Esophagus muscularis mucosa (tissue), 4 donors: ENCODE measurements around the gene TENM3. TPM values are rescaled to one million over a fixed set of nuclear protein-coding genes. Genes with fewer than 3 reads are reported as not detected.

Source experiments
- DNase-seq: peaks from one replicate; pipeline ENCODE4 v3.0.0-alpha.2; 2017; ENCODE audit errors: extremely low spot score
- H3K27ac ChIP-seq, 4 donors: fragments of 200-600 bp; sonication (generic); replicated peaks in 1 of 4; 1 replicate in 3 of 4; 2 replicates in 1 of 4; pipeline ENCODE4 v1.5.1; 2016 to 2019; ENCODE audit warnings: mild to moderate bottlenecking in 1 of 4
- H3K27me3 ChIP-seq, 4 donors: fragments of 200-600 bp; sonication (generic); one replicate each; pipeline versions ENCODE4 v1.5.1 to v1.6.0; 2016 to 2019
- H3K36me3 ChIP-seq, 4 donors: fragments of 200-600 bp; sonication (generic); one replicate each; pipeline ENCODE4 v1.5.1; 2016 to 2019
- H3K4me1 ChIP-seq, 4 donors: fragments of 200-600 bp; sonication (generic); one replicate each; pipeline ENCODE4 v1.5.1; 2016 to 2019
- H3K4me3 ChIP-seq, 4 donors: fragments of 200-600 bp; sonication (generic); 1 replicate in 2 of 4; 2 replicates in 2 of 4; pipeline ENCODE4 v1.5.1; 2016 to 2019; ENCODE audit warnings: mild to moderate bottlenecking in 4 of 4, moderate library complexity in 1 of 4
- H3K9me3 ChIP-seq, 4 donors: fragments of 200-600 bp; sonication (generic); 1 replicate in 3 of 4; 2 replicates in 1 of 4; pipeline ENCODE4 v1.5.1; 2016 to 2019
- EP300 ChIP-seq: sonication (generic); formaldehyde crosslinking; IDR thresholded peaks from one replicate; pipeline ENCODE4 v1.6.1; 2017; ENCODE audit warnings: antibody characterized with exemption
- POLR2A ChIP-seq: fragments of 450-650 bp; IDR thresholded peaks from one replicate; pipeline ENCODE4 v1.6.1; 2017; ENCODE audit warnings: antibody characterized with exemption, moderate library complexity, mild to moderate bottlenecking, low read depth
- POLR2AphosphoS5 ChIP-seq, 2 donors: sonication (generic); formaldehyde crosslinking; IDR thresholded peaks; one replicate each; pipeline ENCODE4 v1.6.1; 2017; ENCODE audit warnings: antibody characterized with exemption in 2 of 2
- WGBS: methylation state at CpG from one replicate; pipeline ENCODE4 v1.1.5; 2018; 5-methylcytosine and 5-hydroxymethylcytosine counted together
- intact Hi-C: fragments of 100-400 bp; cut with DNase I; formaldehyde crosslinking; loops from one replicate; pipeline ENCODE4 v1.15.1; 2023
- total RNA-seq, 4 donors: library from RNA; depleted of rRNA; stranded (reverse); fragments of >200 nt; gene quantifications; one replicate each; pipeline versions ENCODE4 v1.1.0 to v1.2.1, GENCODE V29; 2016
- TF ChIP-seq, protein P1 (sequence below), 3 experiments: fragments of 200-600 bp in 2 of 3; fragments of 450-650 bp in 1 of 3; sonication (generic) in 2 of 3; IDR thresholded peaks; one replicate each; pipeline ENCODE4 v1.5.1; 2017 to 2019; ENCODE audit warnings: antibody characterized with exemption in 3 of 3, mild to moderate bottlenecking in 2 of 3, moderate library complexity in 1 of 3

TENM3 gene
- total RNA-seq, 4 donors from 2014 or later, result 16.2 to 30.5 (median 28.3) TPM

DNA sequence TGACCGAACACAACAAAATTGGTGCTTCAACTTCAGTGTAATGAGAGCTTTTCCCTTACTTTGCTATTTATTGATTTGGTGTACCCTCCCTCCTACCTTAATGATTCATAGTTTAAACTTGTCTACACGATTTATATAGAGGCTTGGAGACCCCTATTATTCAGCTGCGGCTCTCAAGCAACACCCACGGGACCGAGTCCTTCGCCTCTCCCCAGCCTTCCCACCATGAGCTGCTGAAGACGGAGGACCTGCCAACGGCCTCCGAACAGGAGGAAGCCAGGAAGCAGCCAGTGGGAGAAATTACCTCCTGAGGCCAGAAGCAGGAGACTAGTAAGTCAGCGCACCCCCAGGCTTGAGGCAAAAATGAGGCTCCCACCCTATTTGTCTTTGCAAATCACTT lies 595.3 kb downstream of the TENM3 start:
- no peak for TF ChIP-seq POLR2AphosphoS5 (IDR thresholded peaks at IDR 0.05)
- no peak for TF ChIP-seq EP300
- TF ChIP-seq, protein P1, sequence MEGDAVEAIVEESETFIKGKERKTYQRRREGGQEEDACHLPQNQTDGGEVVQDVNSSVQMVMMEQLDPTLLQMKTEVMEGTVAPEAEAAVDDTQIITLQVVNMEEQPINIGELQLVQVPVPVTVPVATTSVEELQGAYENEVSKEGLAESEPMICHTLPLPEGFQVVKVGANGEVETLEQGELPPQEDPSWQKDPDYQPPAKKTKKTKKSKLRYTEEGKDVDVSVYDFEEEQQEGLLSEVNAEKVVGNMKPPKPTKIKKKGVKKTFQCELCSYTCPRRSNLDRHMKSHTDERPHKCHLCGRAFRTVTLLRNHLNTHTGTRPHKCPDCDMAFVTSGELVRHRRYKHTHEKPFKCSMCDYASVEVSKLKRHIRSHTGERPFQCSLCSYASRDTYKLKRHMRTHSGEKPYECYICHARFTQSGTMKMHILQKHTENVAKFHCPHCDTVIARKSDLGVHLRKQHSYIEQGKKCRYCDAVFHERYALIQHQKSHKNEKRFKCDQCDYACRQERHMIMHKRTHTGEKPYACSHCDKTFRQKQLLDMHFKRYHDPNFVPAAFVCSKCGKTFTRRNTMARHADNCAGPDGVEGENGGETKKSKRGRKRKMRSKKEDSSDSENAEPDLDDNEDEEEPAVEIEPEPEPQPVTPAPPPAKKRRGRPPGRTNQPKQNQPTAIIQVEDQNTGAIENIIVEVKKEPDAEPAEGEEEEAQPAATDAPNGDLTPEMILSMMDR (IDR thresholded peaks at IDR 0.05), result no peak
- no peak for TF ChIP-seq POLR2A
- Histone ChIP-seq H3K27me3 (peaks cover 0 to 26% (median 3%) of the 10 kb centered on the region in 4 donors), H3K4me3 (no peak overlapping the region), H3K36me3 (no peaks in the 10 kb centered on the region), H3K4me1 (no peaks in the 10 kb centered on the region), H3K27ac (no peak overlapping the region), H3K9me3 (no peaks in the 10 kb centered on the region)
- no peak for DNase-seq
- WGBS, result 85% methylated on average over 10 of the region's 10 CpGs
- intact Hi-C loops, result no loop called here

DNA sequence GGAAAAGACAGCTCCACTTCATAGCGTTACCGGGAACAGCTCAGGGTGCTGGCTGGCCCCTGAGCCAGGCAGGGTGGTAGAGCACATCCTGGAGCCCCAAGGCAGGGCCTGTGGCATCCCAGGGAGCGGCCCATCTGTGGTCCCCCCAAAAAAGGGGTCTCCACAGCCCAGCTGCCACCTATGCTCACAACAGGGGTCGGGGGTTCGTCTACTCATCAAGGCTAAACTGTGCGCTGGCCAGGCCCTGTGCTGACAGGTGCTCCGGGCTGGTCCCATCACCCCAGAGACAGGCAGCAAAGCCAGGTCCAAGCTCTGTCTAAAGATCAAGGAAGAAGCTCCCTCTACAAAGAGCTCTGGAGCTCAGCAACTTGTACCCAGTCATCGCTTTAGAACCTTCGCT lies 596.1 kb downstream of the TENM3 start:
- Histone ChIP-seq H3K27ac (no peak overlapping the region), H3K9me3 (no peaks in the 10 kb centered on the region), H3K4me1 (no peaks in the 10 kb centered on the region), H3K27me3 (peaks cover 0 to 26% (median 3%) of the 10 kb centered on the region in 4 donors), H3K4me3 (no peak overlapping the region), H3K36me3 (no peaks in the 10 kb centered on the region)
- 60% methylated on average over 1 of the region's 9 CpGs for WGBS
- DNase-seq, result no peak
- intact Hi-C loops, result no loop called here
- TF ChIP-seq, protein P1 (IDR thresholded peaks at IDR 0.05), result no peak
- TF ChIP-seq POLR2A (no peak), EP300 (no peak), POLR2AphosphoS5 (IDR thresholded peaks at IDR 0.05) (no peak)

DNA sequence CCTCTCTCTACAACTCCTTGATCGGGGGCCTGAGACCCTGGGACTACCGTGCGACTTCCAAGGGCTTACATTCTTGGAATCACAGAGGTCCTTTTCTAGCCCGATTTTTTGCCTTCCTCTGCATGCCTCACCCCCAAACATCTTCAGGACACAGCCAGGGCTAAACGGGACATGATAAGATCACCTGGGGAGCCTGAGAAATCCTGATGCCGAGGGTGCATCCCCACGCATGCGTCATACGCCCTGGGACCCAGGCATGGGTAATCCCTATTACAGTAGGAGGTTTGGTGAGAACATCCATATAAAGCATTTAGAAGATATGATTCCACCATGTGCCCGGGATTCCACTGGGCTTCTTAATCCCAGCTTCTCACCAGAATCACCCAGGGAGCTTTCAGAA lies 596.9 kb downstream of the TENM3 start:
- 95% methylated on average over 9 of the region's 10 CpGs for WGBS
- no peak for DNase-seq

DNA sequence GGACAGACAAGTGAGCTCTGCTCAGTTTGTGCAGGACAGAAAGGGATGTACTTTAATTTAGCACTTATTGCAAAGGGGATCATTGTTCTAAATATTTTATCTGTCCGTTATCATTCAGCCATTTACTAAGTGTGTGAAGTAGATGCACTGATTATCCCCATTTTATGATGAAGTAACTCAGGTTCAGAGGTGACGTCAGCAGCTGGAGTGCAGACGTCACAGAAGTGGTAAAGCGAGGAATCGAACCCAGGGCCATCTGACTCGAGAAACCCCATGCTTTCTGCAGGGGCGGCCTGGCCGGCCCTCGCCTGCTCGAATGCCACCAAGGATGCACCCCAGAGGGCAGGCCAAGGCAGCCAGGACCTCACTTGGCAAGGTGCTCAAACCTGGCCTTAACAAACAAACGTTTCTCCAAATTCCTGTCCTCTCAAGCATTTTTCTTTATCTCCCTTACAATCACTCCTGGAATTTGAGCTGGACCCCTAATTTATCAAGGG lies 599.0 kb downstream of the TENM3 start:
- H3K27me3 ChIP-seq, result peaks cover 0 to 10% (median 0%) of the 10 kb centered on the region in 4 donors
- intact Hi-C loops, result no loop called here
- 89% methylated on average over 11 of the region's 11 CpGs for WGBS
- H3K9me3 ChIP-seq, result no peaks in the 10 kb centered on the region
- no peak for DNase-seq
- H3K4me1 ChIP-seq, result no peaks in the 10 kb centered on the region
- TF ChIP-seq, protein P1 (IDR thresholded peaks at IDR 0.05), result no peak
- no peak for TF ChIP-seq EP300
- no peak for TF ChIP-seq POLR2AphosphoS5 (IDR thresholded peaks at IDR 0.05)
- TF ChIP-seq POLR2A, result no peak
- H3K27ac ChIP-seq, result no peak overlapping the region
- no peaks in the 10 kb centered on the region for H3K36me3 ChIP-seq
- no peak overlapping the region for H3K4me3 ChIP-seq

More for the DNA sequence above, 596.9 kb downstream of the TENM3 start:
- no peak for TF ChIP-seq POLR2A
- no peak for TF ChIP-seq EP300
- no peak for TF ChIP-seq POLR2AphosphoS5 (IDR thresholded peaks at IDR 0.05)
- TF ChIP-seq, protein P1 (IDR thresholded peaks at IDR 0.05), result no peak
- Histone ChIP-seq H3K9me3 (no peaks in the 10 kb centered on the region), H3K4me3 (no peak overlapping the region), H3K27me3 (peaks cover 0 to 20% (median 2%) of the 10 kb centered on the region in 4 donors), H3K4me1 (no peaks in the 10 kb centered on the region), H3K27ac (no peak overlapping the region), H3K36me3 (no peaks in the 10 kb centered on the region)
- intact Hi-C loops, result no loop called here
